K562 (cell line): ENCODE measurements around the gene RPTOR. TPM values are rescaled to one million over a fixed set of nuclear protein-coding genes. Genes with fewer than 3 reads are reported as not detected.
A peak's percentile ranks its signal among the peaks of the same experiment; 100 is the strongest.

ENCODE experiments used
- ATAC-seq: fragments of 200-7000 bp; cut with Tn5 transposase; 3 replicates; pipeline ENCODE4 v1.9.1; 2020; ENCODE audit warnings: moderate library complexity
- BruUV-seq: library from RNA; stranded (reverse); fragments of 400-500 nt; replicated peaks from 2 replicates; lab custom pipeline; 2021; lab: Mats Ljungman, UMichigan
- CTCF ChIA-PET: fragments of 300-600 bp; formaldehyde crosslinking; extraction: SDS; loops from one replicate; lab custom pipeline; 2021; ENCODE audit warnings: low intra/inter-chr PET ratio; lab: Yijun Ruan, JAX
- POLR2A ChIA-PET: fragments of 300-600, 350-650 bp; sonication (Branson Sonifier 250); formaldehyde crosslinking; extraction: SDS; loops from one replicate; lab custom pipeline; 2021; ENCODE audit warnings: antibody characterized with exemption, inconsistent platforms; lab: Yijun Ruan, JAX
- DNase-seq, 4 experiments: peaks; one replicate each; pipeline versions ENCODE4 v3.0.0 to v3.0.0-alpha.2; 2011 to 2018; ENCODE audit warnings: low spot score in 3 of 4, mixed read lengths in 3 of 4; ENCODE audit errors: extremely low read depth in 1 of 4
- FAIRE-seq: peaks from 2 replicates; lab custom pipeline; 2011; peaks lifted over from hg19 to GRCh38; lab: Jason Lieb, UNC
- H2AFZ ChIP-seq: 2 replicates; pipeline ENCODE4 v1.6.0; 2011; ENCODE audit warnings: low read depth, low read length, control low read depth, inconsistent platforms
- H3K27ac ChIP-seq: fragments of 200-600 bp; 3 replicates; pipeline ENCODE4 v1.8.0; 2011; ENCODE audit warnings: low read depth, mild to moderate bottlenecking, control low read depth, inconsistent platforms, low read length, moderate library complexity, mixed read lengths; ENCODE audit errors: extremely low read depth
- H3K27me3 ChIP-seq, 2 experiments: fragments of 300-600 bp in 1 of 2; 2 replicates in 1 of 2; 3 replicates in 1 of 2; pipeline versions ENCODE4 v1.6.0 to v1.8.0; 2011; ENCODE audit warnings: inconsistent platforms in 2 of 2, low read length in 2 of 2, mild to moderate bottlenecking in 1 of 2, mixed read lengths in 1 of 2, moderate library complexity in 1 of 2; ENCODE audit not compliant: control insufficient read depth in 2 of 2, insufficient read depth in 2 of 2
- H3K36me3 ChIP-seq: fragments of 300-600 bp; 3 replicates; pipeline ENCODE4 v1.8.0; 2011; ENCODE audit warnings: mild to moderate bottlenecking, low read length, inconsistent platforms; ENCODE audit not compliant: control insufficient read depth, insufficient read depth
- H3K4me1 ChIP-seq, 2 experiments: fragments of 200-600 bp in 1 of 2; replicated peaks in 1 of 2; 2 replicates in 1 of 2; 3 replicates in 1 of 2; pipeline versions ENCODE4 v1.5.1 to v1.8.0; 2011; ENCODE audit warnings: inconsistent platforms in 2 of 2, low read length in 2 of 2, mild to moderate bottlenecking in 1 of 2, mixed read lengths in 1 of 2, moderate library complexity in 1 of 2; ENCODE audit not compliant: control insufficient read depth in 2 of 2, insufficient read depth in 2 of 2
- H3K4me2 ChIP-seq: 2 replicates; pipeline ENCODE4 v1.6.1; 2011; ENCODE audit warnings: low read length, control low read depth, inconsistent platforms, mixed read lengths; ENCODE audit not compliant: insufficient read depth
- H3K4me3 ChIP-seq: fragments of 200-600 bp; sonication (generic), shearing (Covaris generic); 2 replicates; pipeline ENCODE4 v1.5.1; 2016; ENCODE audit warnings: control low read depth, inconsistent platforms
- H3K79me2 ChIP-seq: fragments of 200-600 bp; 3 replicates; pipeline ENCODE4 v1.8.0; 2011; ENCODE audit warnings: low read length, inconsistent platforms; ENCODE audit not compliant: control insufficient read depth, insufficient read depth
- H3K9ac ChIP-seq, 2 experiments: 2 replicates each; pipeline versions ENCODE4 v1.6.0 to v1.6.1; 2011; ENCODE audit warnings: low read depth in 2 of 2, low read length in 2 of 2, control low read depth in 1 of 2, inconsistent platforms in 1 of 2, mild to moderate bottlenecking in 1 of 2, mixed read lengths in 1 of 2; ENCODE audit not compliant: insufficient read depth in 1 of 2
- H3K9me1 ChIP-seq: one replicate; pipeline ENCODE4 v1.6.0; 2011; ENCODE audit warnings: inconsistent platforms, mild to moderate bottlenecking, low read length, moderate library complexity; ENCODE audit not compliant: control insufficient read depth, insufficient read depth
- H3K9me3 ChIP-seq: replicated peaks from 2 replicates; pipeline ENCODE4 v1.5.1; 2011; ENCODE audit warnings: low read depth, low read length, inconsistent platforms; ENCODE audit not compliant: control insufficient read depth, insufficient read depth
- H4K20me1 ChIP-seq: replicated peaks from 2 replicates; pipeline ENCODE4 v1.6.1; 2011; ENCODE audit warnings: low read length, inconsistent platforms, mixed read lengths; ENCODE audit not compliant: control insufficient read depth, insufficient read depth
- CEBPZ ChIP-seq: fragments of 150-350 bp; IDR thresholded peaks from 2 replicates; pipeline ENCODE4 v1.6.1; 2014; ENCODE audit warnings: low read depth, mild to moderate bottlenecking, low read length, borderline replicate concordance
- CHCHD3 ChIP-seq: fragments of 250-450 bp; sonication (Bioruptor Pico); IDR thresholded peaks from 2 replicates; pipeline ENCODE4 v2.1.2; 2022; ENCODE audit warnings: mild to moderate bottlenecking
- EP400 ChIP-seq: fragments of 450-650 bp; IDR thresholded peaks from 2 replicates; pipeline ENCODE4 v1.6.1; 2017; ENCODE audit warnings: antibody characterized with exemption, mild to moderate bottlenecking, moderate library complexity
- HES1 ChIP-seq: fragments of 450-650 bp; IDR thresholded peaks from 2 replicates; pipeline ENCODE4 v1.6.1; 2016; ENCODE audit warnings: low read depth, mild to moderate bottlenecking, moderate library complexity
- KAT2B ChIP-seq: IDR thresholded peaks from one replicate; pipeline ENCODE4 v1.6.1; 2012; ENCODE audit warnings: low read depth, mild to moderate bottlenecking, control low read depth, inconsistent platforms, low read length, moderate library complexity
- MIER1 ChIP-seq: fragments of 450-650 bp; IDR thresholded peaks from 2 replicates; pipeline ENCODE4 v1.6.1; 2016; ENCODE audit warnings: antibody characterized with exemption, mild to moderate bottlenecking, low read depth
- MYC ChIP-seq, 2 experiments: fragments of 250-450 bp in 1 of 2; sonication (Bioruptor Pico) in 1 of 2; IDR thresholded peaks; 2 replicates each; pipeline versions ENCODE4 v1.5.1 to v1.6.1; 2012 to 2021; ENCODE audit warnings: low read depth in 2 of 2, borderline replicate concordance in 1 of 2, improper control_type of control experiment in 1 of 2, low read length in 1 of 2, mild to moderate bottlenecking in 1 of 2, moderate library complexity in 1 of 2
- RBFOX2 ChIP-seq: fragments of 200-400 bp; formaldehyde crosslinking; IDR thresholded peaks from 2 replicates; pipeline ENCODE4 v1.6.1; 2017; ENCODE audit warnings: low read depth, mild to moderate bottlenecking, low read length, moderate library complexity
- TAF7 ChIP-seq: fragments of 450-650 bp; IDR thresholded peaks from 2 replicates; pipeline ENCODE4 v1.6.1; 2016; ENCODE audit warnings: missing genetic modification characterization, missing compliant biosample characterization
- XRCC3 ChIP-seq: fragments of 450-650 bp; IDR thresholded peaks from 2 replicates; pipeline ENCODE4 v1.6.1; 2017; ENCODE audit warnings: mild to moderate bottlenecking, moderate library complexity
- ZNF175 ChIP-seq: fragments of 200-800 bp; sonication (Bioruptor generic); IDR thresholded peaks from 2 replicates; pipeline ENCODE4 v1.6.1; 2016; ENCODE audit warnings: low read depth, mild to moderate bottlenecking, missing genetic modification characterization, missing compliant biosample characterization
- ZNF184 ChIP-seq: sonication (generic); formaldehyde crosslinking; IDR thresholded peaks from 2 replicates; pipeline ENCODE4 v1.5.0; 2020; ENCODE audit warnings: missing genetic modification reagents
- WGBS: fragments of 100-300 bp; shearing (Covaris generic); methylation state at CpG from one replicate; pipeline ENCODE4 v1.1.6; 2016; ENCODE audit warnings: low coverage, mixed read lengths; ENCODE audit not compliant: insufficient coverage; ENCODE audit errors: missing lambda C conversion rate; 5-methylcytosine and 5-hydroxymethylcytosine counted together
- in situ Hi-C: fragments of 300-500 bp; cut with MboI; formaldehyde crosslinking; loops from 4 replicates; pipeline ENCODE4 v1.15.0; 2018; ENCODE audit warnings: inconsistent platforms, mixed read lengths
- intact Hi-C: fragments of 100-400 bp; cut with micrococcal nuclease; formaldehyde crosslinking; loops from 2 replicates; pipeline ENCODE4 v1.14.2; 2022
- polyA plus RNA-seq, 8 experiments: library from polyadenylated mRNA; depleted of rRNA in 4 of 8; stranded (reverse) in 5 of 8; unstranded in 3 of 8; fragments of >200 nt; fragmentation: Nextera tagmentation in 2 of 8; fragmentation: Illumina TruSeq in 1 of 8; extraction: Ambion mirVana in 2 of 8; extraction: Trizol in 1 of 8; gene quantifications; 2 replicates each; pipeline versions ENCODE4 v1.2.1 to v1.2.3, GENCODE V29; 2011 to 2014; ENCODE audit warnings: inconsistent platforms in 1 of 8, missing spikeins in 1 of 8
- total RNA-seq, 7 experiments: library from RNA; depleted of rRNA in 6 of 7; stranded (reverse); fragments of >200 nt in 6 of 7; fragmentation: Illumina TruSeq in 2 of 7; extraction: Trizol in 2 of 7; gene quantifications; 2 replicates each; pipeline versions ENCODE4 v1.2.1 to v1.2.3, GENCODE V29; 2011 to 2021; ENCODE audit warnings: low replicate concordance in 1 of 7
- TF ChIP-seq, protein P1 (sequence below): fragments of 250-450 bp; sonication (Bioruptor Pico); IDR thresholded peaks from 2 replicates; pipeline ENCODE4 v1.9.0; 2021; ENCODE audit warnings: mild to moderate bottlenecking
- TF ChIP-seq, protein P2 (sequence below): sonication (generic); formaldehyde crosslinking; IDR thresholded peaks from 2 replicates; pipeline ENCODE4 v1.8.1; 2023; ENCODE audit warnings: mild to moderate bottlenecking, missing genetic modification reagents

Gene RPTOR
- total and polyA plus RNA-seq, 9 of the 15 experiments (the other 6 are each of a cell fraction or from before 2014, with no cell fraction given): 0.24 to 54.1 (median 10.2) TPM

- intact Hi-C loops: no loop called here
- Histone ChIP-seq H3K36me3 (peaks cover 6% of the 10 kb centered on the region; the same call in 1 of the 3 replicates), H3K9me1 (peaks cover 4% of the 10 kb centered on the region), H3K4me3 (no peak overlapping the region), H3K27ac (no peak overlapping the region), H3K27me3 (no peaks in the 10 kb centered on the region), H3K9me3 (no peaks in the 10 kb centered on the region), H4K20me1 (peaks cover 9% of the 10 kb centered on the region; the same call in 1 of the 2 replicates), H3K9ac (no peak overlapping the region), H2AFZ (no peak overlapping the region), H3K79me2 (peaks cover 30% of the 10 kb centered on the region), H3K4me1 (peaks cover 2 to 10% of the 10 kb centered on the region in 2 experiments; a peak in 2 of 5 replicates), H3K4me2 (no peak overlapping the region)
- FAIRE-seq (peak; percentile 46), DNase-seq (no peak), ATAC-seq (no peak)
- CTCF ChIA-PET: no interaction called here
- 83% methylated on average over 14 of the region's 14 CpGs for WGBS
- in situ Hi-C loops: no loop called here
- no TSS peak for BruUV-seq
- POLR2A ChIA-PET: no interaction called here
- TF ChIP-seq MYC (IDR thresholded peaks at IDR 0.05; ENCODE audit: low read depth, low read length) (no peak), MYC (CRISPR knock-in tag; IDR thresholded peaks at IDR 0.05; ENCODE audit: borderline replicate concordance, low read depth) (no peak), ZNF184 (CRISPR knock-in tag) (no peak), RBFOX2 (no peak), MIER1 (no peak), ZNF175 (CRISPR knock-in tag) (no peak), KAT2B (no peak), TAF7 (no peak), EP400 (no peak), CEBPZ (no peak), XRCC3 (no peak), CHCHD3 (CRISPR knock-in tag) (no peak), HES1 (no peak)
- TF ChIP-seq, protein P1, sequence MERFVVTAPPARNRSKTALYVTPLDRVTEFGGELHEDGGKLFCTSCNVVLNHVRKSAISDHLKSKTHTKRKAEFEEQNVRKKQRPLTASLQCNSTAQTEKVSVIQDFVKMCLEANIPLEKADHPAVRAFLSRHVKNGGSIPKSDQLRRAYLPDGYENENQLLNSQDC: no peak
- TF ChIP-seq, protein P2, sequence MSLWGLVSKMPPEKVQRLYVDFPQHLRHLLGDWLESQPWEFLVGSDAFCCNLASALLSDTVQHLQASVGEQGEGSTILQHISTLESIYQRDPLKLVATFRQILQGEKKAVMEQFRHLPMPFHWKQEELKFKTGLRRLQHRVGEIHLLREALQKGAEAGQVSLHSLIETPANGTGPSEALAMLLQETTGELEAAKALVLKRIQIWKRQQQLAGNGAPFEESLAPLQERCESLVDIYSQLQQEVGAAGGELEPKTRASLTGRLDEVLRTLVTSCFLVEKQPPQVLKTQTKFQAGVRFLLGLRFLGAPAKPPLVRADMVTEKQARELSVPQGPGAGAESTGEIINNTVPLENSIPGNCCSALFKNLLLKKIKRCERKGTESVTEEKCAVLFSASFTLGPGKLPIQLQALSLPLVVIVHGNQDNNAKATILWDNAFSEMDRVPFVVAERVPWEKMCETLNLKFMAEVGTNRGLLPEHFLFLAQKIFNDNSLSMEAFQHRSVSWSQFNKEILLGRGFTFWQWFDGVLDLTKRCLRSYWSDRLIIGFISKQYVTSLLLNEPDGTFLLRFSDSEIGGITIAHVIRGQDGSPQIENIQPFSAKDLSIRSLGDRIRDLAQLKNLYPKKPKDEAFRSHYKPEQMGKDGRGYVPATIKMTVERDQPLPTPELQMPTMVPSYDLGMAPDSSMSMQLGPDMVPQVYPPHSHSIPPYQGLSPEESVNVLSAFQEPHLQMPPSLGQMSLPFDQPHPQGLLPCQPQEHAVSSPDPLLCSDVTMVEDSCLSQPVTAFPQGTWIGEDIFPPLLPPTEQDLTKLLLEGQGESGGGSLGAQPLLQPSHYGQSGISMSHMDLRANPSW (CRISPR knock-in tag): no peak
These were observed 126.6 kb downstream of the RPTOR start for GRCh38 chr17:80671039-80671824.
